ENCODE measurements around the gene L2HGDH. TPM values are rescaled to one million over a fixed set of nuclear protein-coding genes. Genes with fewer than 3 reads are reported as not detected.

The L2HGDH gene
- total RNA-seq, 1 experiment from 2014 or later = 25.0 TPM

DNA sequence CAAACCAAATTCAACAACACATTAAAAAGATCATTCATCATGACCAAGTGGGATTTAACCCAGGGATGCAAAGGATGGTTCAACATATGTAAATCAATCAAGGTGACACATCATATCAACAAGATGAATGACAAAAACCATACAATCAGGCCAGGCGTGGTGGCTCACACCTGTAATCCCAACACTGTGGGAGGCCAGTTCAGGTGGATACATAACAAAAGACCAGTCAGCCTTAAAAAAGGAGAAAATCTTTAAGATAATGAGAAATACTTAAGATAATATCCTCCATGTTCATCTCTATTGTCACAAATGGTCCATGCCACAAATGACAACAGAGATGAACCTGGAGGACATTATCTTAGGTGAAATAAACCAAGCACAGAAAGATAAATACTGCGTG lies 12.4 kb downstream of the L2HGDH start:
- H3K27me3 Mint-ChIP-seq (ENCODE audit: insufficient read depth, unreplicated experiment) = no peaks in the 10 kb centered on the region
- BruUV-seq (replicated peaks) = no TSS peak
- no peak for DNase-seq
- ChIA-PET CTCF (no interaction called here), POLR2A (no interaction called here)
- intact Hi-C loops (cut with micrococcal nuclease; ENCODE audit: unreplicated experiment) = no loop called here
- H3K9me3 Mint-ChIP-seq (ENCODE audit: unreplicated experiment) = no peaks in the 10 kb centered on the region
- no peak overlapping the region for H3K4me3 Mint-ChIP-seq (ENCODE audit: unreplicated experiment)
- H3K36me3 ChIP-seq (ENCODE audit: control insufficient read depth, insufficient read depth, low read length) = no peaks in the 10 kb centered on the region
- H3K27ac Mint-ChIP-seq (ENCODE audit: unreplicated experiment) = no peak overlapping the region
- H3K36me3 Mint-ChIP-seq (ENCODE audit: insufficient read depth, unreplicated experiment) = no peaks in the 10 kb centered on the region
- TF ChIP-seq, protein P1, sequence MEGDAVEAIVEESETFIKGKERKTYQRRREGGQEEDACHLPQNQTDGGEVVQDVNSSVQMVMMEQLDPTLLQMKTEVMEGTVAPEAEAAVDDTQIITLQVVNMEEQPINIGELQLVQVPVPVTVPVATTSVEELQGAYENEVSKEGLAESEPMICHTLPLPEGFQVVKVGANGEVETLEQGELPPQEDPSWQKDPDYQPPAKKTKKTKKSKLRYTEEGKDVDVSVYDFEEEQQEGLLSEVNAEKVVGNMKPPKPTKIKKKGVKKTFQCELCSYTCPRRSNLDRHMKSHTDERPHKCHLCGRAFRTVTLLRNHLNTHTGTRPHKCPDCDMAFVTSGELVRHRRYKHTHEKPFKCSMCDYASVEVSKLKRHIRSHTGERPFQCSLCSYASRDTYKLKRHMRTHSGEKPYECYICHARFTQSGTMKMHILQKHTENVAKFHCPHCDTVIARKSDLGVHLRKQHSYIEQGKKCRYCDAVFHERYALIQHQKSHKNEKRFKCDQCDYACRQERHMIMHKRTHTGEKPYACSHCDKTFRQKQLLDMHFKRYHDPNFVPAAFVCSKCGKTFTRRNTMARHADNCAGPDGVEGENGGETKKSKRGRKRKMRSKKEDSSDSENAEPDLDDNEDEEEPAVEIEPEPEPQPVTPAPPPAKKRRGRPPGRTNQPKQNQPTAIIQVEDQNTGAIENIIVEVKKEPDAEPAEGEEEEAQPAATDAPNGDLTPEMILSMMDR (IDR thresholded peaks at IDR 0.05; ENCODE audit: insufficient read depth in 1 of 2, low read depth in 1 of 2, low read length in 1 of 2, severe bottlenecking in 1 of 2, unreplicated experiment in 1 of 2) = no peak
- H3K4me1 ChIP-seq = peaks cover 6% of the 10 kb centered on the region; the same call in 1 of the 2 replicates
- no peaks in the 10 kb centered on the region for H3K9me3 ChIP-seq
- H3K27me3 ChIP-seq (replicated peaks; ENCODE audit: control insufficient read depth, insufficient read depth, low read length) = no peaks in the 10 kb centered on the region
- peaks cover 6% of the 10 kb centered on the region for H3K4me1 Mint-ChIP-seq (ENCODE audit: low read depth, unreplicated experiment)
- no peak overlapping the region for H3K4me3 ChIP-seq (ENCODE audit: low read depth, low read length)

DNA sequence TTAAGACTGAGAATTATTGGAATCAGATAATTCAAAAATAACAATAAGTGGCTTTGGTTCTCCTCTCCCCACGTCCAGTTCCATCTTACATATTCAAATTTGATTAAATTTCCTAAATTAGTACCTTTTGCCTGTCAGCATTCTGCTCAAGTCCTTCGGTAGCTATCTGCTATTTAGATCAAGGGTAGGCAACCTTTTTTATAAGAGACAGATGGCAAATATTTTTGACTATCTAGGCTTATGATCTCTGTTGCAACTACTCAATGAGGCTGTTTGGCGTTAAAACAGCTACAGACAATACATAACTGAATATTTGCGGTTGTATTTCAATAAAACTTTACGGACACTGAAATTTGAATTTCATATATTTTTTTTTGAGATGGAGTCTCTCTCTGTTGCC lies 21.7 kb downstream of the L2HGDH start:
- Mint-ChIP-seq H3K27me3 (ENCODE audit: insufficient read depth, unreplicated experiment) (no peaks in the 10 kb centered on the region), H3K27ac (ENCODE audit: unreplicated experiment) (no peak overlapping the region)

DNA sequence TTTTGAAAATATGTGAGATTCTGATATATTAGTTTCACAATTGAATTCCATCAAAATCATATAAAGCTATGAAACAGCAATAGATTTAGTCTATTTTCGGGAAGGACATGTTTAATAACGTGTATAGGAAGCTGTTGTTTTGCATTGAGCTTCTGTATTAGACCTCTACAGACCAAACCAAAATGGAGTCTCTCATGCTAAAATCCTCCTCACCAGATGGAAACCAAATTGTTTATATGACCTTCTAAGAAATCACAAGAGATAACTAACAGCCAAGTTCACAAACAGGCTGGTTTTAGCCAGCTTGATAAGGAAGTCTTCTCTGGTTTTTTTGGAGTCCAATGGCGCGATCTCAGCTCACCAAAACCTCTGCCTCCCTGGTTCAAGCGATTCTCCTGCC lies 23.9 kb downstream of the L2HGDH start:
- TF ChIP-seq, protein P1 (IDR thresholded peaks at IDR 0.05; ENCODE audit: insufficient read depth in 1 of 2, low read depth in 1 of 2, low read length in 1 of 2, severe bottlenecking in 1 of 2, unreplicated experiment in 1 of 2) = no peak
- no peaks in the 10 kb centered on the region for H3K27me3 Mint-ChIP-seq (ENCODE audit: insufficient read depth, unreplicated experiment)
- H3K4me1 Mint-ChIP-seq (ENCODE audit: low read depth, unreplicated experiment) = no peaks in the 10 kb centered on the region
- H3K9me3 Mint-ChIP-seq (ENCODE audit: unreplicated experiment) = no peaks in the 10 kb centered on the region
- intact Hi-C loops (cut with micrococcal nuclease; ENCODE audit: unreplicated experiment) = no loop called here
- peaks cover 6% of the 10 kb centered on the region for H3K36me3 Mint-ChIP-seq (ENCODE audit: insufficient read depth, unreplicated experiment)
- no TSS peak for BruUV-seq (replicated peaks)
- DNase-seq = no peak
- Histone ChIP-seq H3K36me3 (ENCODE audit: control insufficient read depth, insufficient read depth, low read length) (no peaks in the 10 kb centered on the region), H3K4me3 (ENCODE audit: low read depth, low read length) (no peak overlapping the region), H3K27me3 (replicated peaks; ENCODE audit: control insufficient read depth, insufficient read depth, low read length) (no peaks in the 10 kb centered on the region), H3K4me1 (no peaks in the 10 kb centered on the region), H3K9me3 (no peaks in the 10 kb centered on the region)
- H3K4me3 Mint-ChIP-seq (ENCODE audit: unreplicated experiment) = no peak overlapping the region
- ChIA-PET POLR2A (interaction anchor here (0.6 to 0.7 kb wide), 2 partner anchors 77 to 431 kb away, joined by 3 to 5 read pairs; no protein-coding TSS in a partner anchor), CTCF (interaction anchor here (0.5 kb wide), 1 partner anchor 47 kb away, joined by 3 read pairs; no protein-coding TSS in a partner anchor)
- no peak overlapping the region for H3K27ac Mint-ChIP-seq (ENCODE audit: unreplicated experiment)

More for the DNA sequence above, 21.7 kb downstream of the L2HGDH start:
- BruUV-seq (replicated peaks) = no TSS peak
- ChIA-PET CTCF (no interaction called here), POLR2A (interaction anchor here (0.5 kb wide), 1 partner anchor 174 kb away, joined by 7 read pairs; the partner anchor contains the start of gene VCPKMT)
- Mint-ChIP-seq H3K4me3 (ENCODE audit: unreplicated experiment) (no peak overlapping the region), H3K9me3 (ENCODE audit: unreplicated experiment) (no peaks in the 10 kb centered on the region), H3K4me1 (ENCODE audit: low read depth, unreplicated experiment) (no peaks in the 10 kb centered on the region), H3K36me3 (ENCODE audit: insufficient read depth, unreplicated experiment) (peaks cover 19% of the 10 kb centered on the region)
- H3K9me3 ChIP-seq = no peaks in the 10 kb centered on the region
- no peaks in the 10 kb centered on the region for H3K27me3 ChIP-seq (replicated peaks; ENCODE audit: control insufficient read depth, insufficient read depth, low read length)
- TF ChIP-seq, protein P1 (IDR thresholded peaks at IDR 0.05; ENCODE audit: insufficient read depth in 1 of 2, low read depth in 1 of 2, low read length in 1 of 2, severe bottlenecking in 1 of 2, unreplicated experiment in 1 of 2) = no peak
- H3K36me3 ChIP-seq (ENCODE audit: control insufficient read depth, insufficient read depth, low read length) = no peaks in the 10 kb centered on the region
- no peak for DNase-seq
- no peak overlapping the region for H3K4me3 ChIP-seq (ENCODE audit: low read depth, low read length)
- intact Hi-C loops (cut with micrococcal nuclease; ENCODE audit: unreplicated experiment) = no loop called here
- no peaks in the 10 kb centered on the region for H3K4me1 ChIP-seq
